A549 (cell line): Measurements from ENCODE around the gene CMTM7.

ENCODE experiments used
- MAZ ChIP-seq: fragments of 150-350 bp; IDR thresholded peaks from 2 replicates; pipeline ENCODE4 v1.6.1; 2014; ENCODE audit warnings: antibody characterized with exemption, low read depth, low read length, borderline replicate concordance
- POLR2AphosphoS2 ChIP-seq: conservative IDR thresholded peaks from 2 replicates; pipeline ENCODE4 v1.6.1; 2012; ENCODE audit warnings: low read length, improper control_type of control experiment, inconsistent platforms

DNA sequence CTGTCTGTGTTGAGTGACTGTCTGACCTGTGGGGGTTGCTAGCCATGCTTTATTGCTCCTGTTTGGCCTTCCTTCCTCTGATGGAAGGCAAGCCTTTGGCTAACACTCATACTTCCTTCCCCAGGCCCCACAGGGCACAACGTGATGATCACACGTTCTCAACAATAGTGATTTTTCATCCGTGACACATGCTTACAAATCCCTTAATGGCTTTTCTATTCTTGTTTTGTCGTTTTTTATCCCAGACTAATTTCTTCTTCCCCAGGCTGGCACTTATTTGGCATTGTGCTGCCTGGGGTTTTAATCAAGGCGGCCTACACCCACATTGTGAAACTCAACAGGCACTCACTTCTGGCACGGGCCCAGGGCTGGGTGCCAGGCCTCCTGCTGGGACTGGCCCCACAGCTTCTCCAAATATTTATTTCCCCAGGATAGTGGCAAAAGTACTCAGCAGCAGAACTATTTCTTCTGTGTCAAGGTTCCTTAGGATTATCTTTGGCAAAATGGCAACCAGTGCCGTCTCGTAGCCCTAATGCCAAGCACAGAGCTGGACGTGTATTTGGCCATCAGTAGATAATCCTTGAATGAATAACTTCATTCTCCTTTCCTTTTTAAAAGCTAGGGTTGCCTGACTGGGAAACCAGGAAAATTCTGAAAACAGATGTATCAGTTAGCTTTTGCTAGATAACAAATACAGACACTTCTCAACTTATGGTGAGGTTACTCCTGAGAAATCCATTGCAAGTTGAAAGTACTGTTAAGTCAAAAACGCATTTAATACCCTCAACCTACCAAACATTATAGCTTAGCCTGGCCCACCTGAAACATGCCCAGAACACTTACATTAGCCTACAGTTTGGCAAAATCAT lies 30.6 kb downstream of the CMTM7 start:
- TF ChIP-seq POLR2AphosphoS2 (no peak), MAZ (no peak)
